GM23338 (cell line): ENCODE data around the gene TAF7L. TPM values are rescaled to one million over a fixed set of nuclear protein-coding genes. Genes with fewer than 3 reads are reported as not detected.

Source experiments
- EZH2 ChIP-seq: fragments of 200-600 bp; sonication (generic); IDR thresholded peaks from one replicate; pipeline ENCODE4 v1.8.0; 2017; ENCODE audit warnings: antibody characterized with exemption, mild to moderate bottlenecking, low read depth; ENCODE audit not compliant: unreplicated experiment
- JUNB ChIP-seq: IDR thresholded peaks from one replicate; pipeline ENCODE4 v1.6.1; 2016; ENCODE audit warnings: antibody characterized with exemption; ENCODE audit not compliant: unreplicated experiment
- NANOG ChIP-seq: IDR thresholded peaks from 2 replicates; pipeline ENCODE4 v1.6.1; 2016; ENCODE audit warnings: antibody characterized with exemption, borderline replicate concordance
- POLR2AphosphoS5 ChIP-seq: IDR thresholded peaks from 2 replicates; pipeline ENCODE4 v1.6.1; 2016; ENCODE audit warnings: antibody characterized with exemption, low read depth
- STAT1 ChIP-seq: IDR thresholded peaks from one replicate; pipeline ENCODE4 v1.6.1; 2016; ENCODE audit warnings: antibody characterized with exemption; ENCODE audit not compliant: unreplicated experiment
- polyA plus RNA-seq: library from polyadenylated mRNA; unstranded; fragments of >200 nt; fragmentation: Nextera tagmentation; extraction: Ambion mirVana; gene quantifications from 2 replicates; pipeline ENCODE4 v1.2.1, GENCODE V29; 2016
- small RNA-seq: library from RNA; depleted of rRNA; stranded (forward); fragments of <200 nt; gene quantifications from one replicate; pipeline ENCODE3, GENCODE V24; 2014; ENCODE audit warnings: low replicate concordance
- total RNA-seq: library from RNA; depleted of rRNA; stranded (reverse); fragments of >200 nt; shearing (Covaris generic); gene quantifications from 2 replicates; pipeline ENCODE4 v1.2.3, GENCODE V29; 2014; rRNA removed
- TF ChIP-seq, protein P1 (sequence below): fragments of 250-450 bp; sonication (Bioruptor Pico); IDR thresholded peaks from 2 replicates; pipeline ENCODE4 v1.5.0; 2020; ENCODE audit warnings: mild to moderate bottlenecking, moderate library complexity

The TAF7L gene
- total and polyA plus RNA-seq, 2 experiments from 2014 or later = 0.66 TPM; not detected in 1

DNA sequence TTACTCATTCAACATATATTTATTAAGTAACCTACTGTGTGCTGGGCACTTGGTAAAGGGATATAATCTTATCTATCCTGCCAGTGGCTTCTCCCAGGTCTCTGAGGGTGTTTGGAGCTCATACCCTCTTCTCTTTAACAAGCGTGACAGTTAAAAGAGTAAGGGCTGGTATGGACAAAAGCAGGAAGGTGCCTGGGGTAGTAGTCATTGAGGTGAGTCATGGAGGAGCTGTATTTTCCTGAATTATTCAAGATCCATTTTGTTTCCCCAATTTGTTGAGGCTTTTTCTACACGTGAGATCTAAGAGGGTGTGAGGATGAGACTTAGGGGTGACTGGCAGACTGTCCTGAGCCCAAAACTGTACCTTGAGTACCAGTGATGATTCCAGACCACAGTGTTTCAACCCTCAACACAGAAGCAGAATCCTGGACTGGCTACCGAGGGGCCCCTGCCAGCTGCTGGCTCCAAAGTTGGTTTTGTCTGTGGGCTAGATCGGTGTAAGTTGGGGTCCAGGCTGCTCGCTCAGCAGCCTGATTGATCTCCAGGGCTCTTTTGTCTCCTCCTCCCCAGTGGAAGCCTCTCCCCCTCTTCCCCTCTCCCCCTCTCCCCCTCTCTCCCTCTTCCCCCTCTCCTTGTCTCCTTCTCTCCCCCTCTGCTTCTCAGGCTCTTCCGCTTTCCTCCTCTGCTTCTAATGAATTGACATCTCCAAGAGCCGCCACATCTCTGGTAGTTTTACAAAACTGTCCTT lies 71.8 kb downstream of the TAF7L start, which contains the start of gene DRP2 (continued):
- TF ChIP-seq, protein P1, sequence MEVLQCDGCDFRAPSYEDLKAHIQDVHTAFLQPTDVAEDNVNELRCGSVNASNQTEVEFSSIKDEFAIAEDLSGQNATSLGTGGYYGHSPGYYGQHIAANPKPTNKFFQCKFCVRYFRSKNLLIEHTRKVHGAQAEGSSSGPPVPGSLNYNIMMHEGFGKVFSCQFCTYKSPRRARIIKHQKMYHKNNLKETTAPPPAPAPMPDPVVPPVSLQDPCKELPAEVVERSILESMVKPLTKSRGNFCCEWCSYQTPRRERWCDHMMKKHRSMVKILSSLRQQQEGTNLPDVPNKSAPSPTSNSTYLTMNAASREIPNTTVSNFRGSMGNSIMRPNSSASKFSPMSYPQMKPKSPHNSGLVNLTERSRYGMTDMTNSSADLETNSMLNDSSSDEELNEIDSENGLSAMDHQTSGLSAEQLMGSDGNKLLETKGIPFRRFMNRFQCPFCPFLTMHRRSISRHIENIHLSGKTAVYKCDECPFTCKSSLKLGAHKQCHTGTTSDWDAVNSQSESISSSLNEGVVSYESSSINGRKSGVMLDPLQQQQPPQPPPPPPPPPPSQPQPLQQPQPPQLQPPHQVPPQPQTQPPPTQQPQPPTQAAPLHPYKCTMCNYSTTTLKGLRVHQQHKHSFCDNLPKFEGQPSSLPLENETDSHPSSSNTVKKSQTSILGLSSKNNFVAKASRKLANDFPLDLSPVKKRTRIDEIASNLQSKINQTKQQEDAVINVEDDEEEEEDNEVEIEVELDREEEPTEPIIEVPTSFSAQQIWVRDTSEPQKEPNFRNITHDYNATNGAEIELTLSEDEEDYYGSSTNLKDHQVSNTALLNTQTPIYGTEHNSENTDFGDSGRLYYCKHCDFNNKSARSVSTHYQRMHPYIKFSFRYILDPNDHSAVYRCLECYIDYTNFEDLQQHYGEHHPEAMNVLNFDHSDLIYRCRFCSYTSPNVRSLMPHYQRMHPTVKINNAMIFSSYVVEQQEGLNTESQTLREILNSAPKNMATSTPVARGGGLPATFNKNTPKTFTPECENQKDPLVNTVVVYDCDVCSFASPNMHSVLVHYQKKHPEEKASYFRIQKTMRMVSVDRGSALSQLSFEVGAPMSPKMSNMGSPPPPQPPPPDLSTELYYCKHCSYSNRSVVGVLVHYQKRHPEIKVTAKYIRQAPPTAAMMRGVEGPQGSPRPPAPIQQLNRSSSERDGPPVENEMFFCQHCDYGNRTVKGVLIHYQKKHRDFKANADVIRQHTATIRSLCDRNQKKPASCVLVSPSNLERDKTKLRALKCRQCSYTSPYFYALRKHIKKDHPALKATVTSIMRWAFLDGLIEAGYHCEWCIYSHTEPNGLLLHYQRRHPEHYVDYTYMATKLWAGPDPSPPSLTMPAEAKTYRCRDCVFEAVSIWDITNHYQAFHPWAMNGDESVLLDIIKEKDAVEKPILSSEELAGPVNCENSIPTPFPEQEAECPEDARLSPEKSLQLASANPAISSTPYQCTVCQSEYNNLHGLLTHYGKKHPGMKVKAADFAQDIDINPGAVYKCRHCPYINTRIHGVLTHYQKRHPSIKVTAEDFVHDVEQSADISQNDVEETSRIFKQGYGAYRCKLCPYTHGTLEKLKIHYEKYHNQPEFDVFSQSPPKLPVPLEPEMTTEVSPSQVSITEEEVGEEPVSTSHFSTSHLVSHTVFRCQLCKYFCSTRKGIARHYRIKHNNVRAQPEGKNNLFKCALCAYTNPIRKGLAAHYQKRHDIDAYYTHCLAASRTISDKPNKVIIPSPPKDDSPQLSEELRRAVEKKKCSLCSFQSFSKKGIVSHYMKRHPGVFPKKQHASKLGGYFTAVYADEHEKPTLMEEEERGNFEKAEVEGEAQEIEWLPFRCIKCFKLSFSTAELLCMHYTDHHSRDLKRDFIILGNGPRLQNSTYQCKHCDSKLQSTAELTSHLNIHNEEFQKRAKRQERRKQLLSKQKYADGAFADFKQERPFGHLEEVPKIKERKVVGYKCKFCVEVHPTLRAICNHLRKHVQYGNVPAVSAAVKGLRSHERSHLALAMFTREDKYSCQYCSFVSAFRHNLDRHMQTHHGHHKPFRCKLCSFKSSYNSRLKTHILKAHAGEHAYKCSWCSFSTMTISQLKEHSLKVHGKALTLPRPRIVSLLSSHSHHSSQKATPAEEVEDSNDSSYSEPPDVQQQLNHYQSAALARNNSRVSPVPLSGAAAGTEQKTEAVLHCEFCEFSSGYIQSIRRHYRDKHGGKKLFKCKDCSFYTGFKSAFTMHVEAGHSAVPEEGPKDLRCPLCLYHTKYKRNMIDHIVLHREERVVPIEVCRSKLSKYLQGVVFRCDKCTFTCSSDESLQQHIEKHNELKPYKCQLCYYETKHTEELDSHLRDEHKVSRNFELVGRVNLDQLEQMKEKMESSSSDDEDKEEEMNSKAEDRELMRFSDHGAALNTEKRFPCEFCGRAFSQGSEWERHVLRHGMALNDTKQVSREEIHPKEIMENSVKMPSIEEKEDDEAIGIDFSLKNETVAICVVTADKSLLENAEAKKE = no peak
- TF ChIP-seq EZH2 (no peak), NANOG (no peak), JUNB (no peak), POLR2AphosphoS5 (no peak), STAT1 (no peak)

Small RNAs within 50 kb of the gene (small RNA-seq; reads per million reads assigned to genes)
- not detected for gene RNU6-934P

Other genes with a start within 250 kb of the TAF7L start
- gene TRMT2B, start 239.2 kb downstream of the TAF7L start, total RNA-seq = 18.6 and 25.9 TPM in 2 replicates
- gene TRMT2B, start 239.2 kb downstream of the TAF7L start, polyA plus RNA-seq = 5.4 and 6.5 TPM in 2 replicates
- 4.4 and 5.8 TPM in 2 replicates for gene TMEM35A, start 212.5 kb downstream of the TAF7L start, total RNA-seq
- gene TMEM35A, start 212.5 kb downstream of the TAF7L start, polyA plus RNA-seq = 4.2 and 4.3 TPM in 2 replicates
- gene CENPI, start 193.1 kb downstream of the TAF7L start, total RNA-seq = 30.8 and 41.3 TPM in 2 replicates
- gene CENPI, start 193.1 kb downstream of the TAF7L start, polyA plus RNA-seq = 5.2 and 7.2 TPM in 2 replicates
- gene DRP2, start 71.5 kb downstream of the TAF7L start, total RNA-seq = 0.24 and 0.39 TPM in 2 replicates
- gene DRP2, start 71.5 kb downstream of the TAF7L start, polyA plus RNA-seq = 0.09 TPM in 1 of 2 replicates, not detected in the other
- 19.3 and 23.5 TPM in 2 replicates for gene TIMM8A, start 57.4 kb upstream of the TAF7L start, total RNA-seq
- 38.3 and 41.7 TPM in 2 replicates for gene TIMM8A, start 57.4 kb upstream of the TAF7L start, polyA plus RNA-seq
- gene BTK, start 94.9 kb upstream of the TAF7L start, total RNA-seq = 0.16 and 0.31 TPM in 2 replicates
- 0.19 and 0.68 TPM in 2 replicates for gene BTK, start 94.9 kb upstream of the TAF7L start, polyA plus RNA-seq
- gene RPL36A, start 99.7 kb upstream of the TAF7L start, total RNA-seq = 901 and 2,255 TPM in 2 replicates
- 1,348 and 1,607 TPM in 2 replicates for gene RPL36A, start 99.7 kb upstream of the TAF7L start, polyA plus RNA-seq
- 44.4 and 48.5 TPM in 2 replicates for gene GLA, start 116.6 kb upstream of the TAF7L start, total RNA-seq
- 34.7 and 37.2 TPM in 2 replicates for gene GLA, start 116.6 kb upstream of the TAF7L start, polyA plus RNA-seq
- gene HNRNPH2, start 116.9 kb upstream of the TAF7L start, total RNA-seq = 59.2 and 60.5 TPM in 2 replicates
- 68.9 and 80.1 TPM in 2 replicates for gene HNRNPH2, start 116.9 kb upstream of the TAF7L start, polyA plus RNA-seq
- 12.9 and 13.3 TPM in 2 replicates for gene ARMCX4, start 194.1 kb upstream of the TAF7L start, total RNA-seq
- gene ARMCX4, start 194.1 kb upstream of the TAF7L start, polyA plus RNA-seq = 9.3 and 11.9 TPM in 2 replicates